Mucosa of rectum (tissue), 2 donors: ENCODE measurements around the gene FGF7.
"Not testable (repeated sequence)": the region's sequence is repeated elsewhere in the genome, so short reads cannot be mapped to it uniquely, and the experiment has no call there.

Experiments used
- H3K27ac ChIP-seq, 2 donors: one replicate each; pipeline ENCODE4 v1.7.0; 2013; ENCODE audit warnings: inconsistent platforms in 2 of 2, low read depth in 2 of 2, low read length in 2 of 2
- H3K27me3 ChIP-seq, 2 donors: one replicate each; pipeline ENCODE4 v1.7.0; 2013; ENCODE audit warnings: low read length in 2 of 2; ENCODE audit not compliant: control insufficient read depth in 2 of 2, insufficient read depth in 2 of 2
- H3K36me3 ChIP-seq, 2 donors: one replicate each; pipeline ENCODE4 v1.7.0; 2013; ENCODE audit warnings: low read length in 2 of 2; ENCODE audit not compliant: control insufficient read depth in 2 of 2, insufficient read depth in 2 of 2
- H3K4me1 ChIP-seq, 2 donors: one replicate each; pipeline ENCODE4 v1.7.0; 2013; ENCODE audit warnings: low read length in 2 of 2, mild to moderate bottlenecking in 1 of 2; ENCODE audit not compliant: control insufficient read depth in 2 of 2, insufficient read depth in 2 of 2
- H3K4me3 ChIP-seq, 2 donors: one replicate each; pipeline ENCODE4 v1.7.0; 2013; ENCODE audit warnings: low read length in 2 of 2
- H3K9ac ChIP-seq, 2 donors: one replicate each; pipeline ENCODE4 v1.7.0; 2013; ENCODE audit warnings: low read length in 2 of 2, low read depth in 1 of 2, mild to moderate bottlenecking in 1 of 2
- H3K9me3 ChIP-seq, 2 donors: one replicate each; pipeline ENCODE4 v1.7.0; 2013; ENCODE audit warnings: low read length in 2 of 2; ENCODE audit not compliant: control insufficient read depth in 2 of 2
- donor health status: healthy.
- donor health status: Normal muscosa, but diverticular disease.

FGF7 gene

GRCh38 chr15:49490966-49491365 is 67.9 kb downstream of the FGF7 start:
- Histone ChIP-seq H3K9ac (no peak overlapping the region), H3K9me3 (no peaks in the 10 kb centered on the region), H3K4me3 (no peak overlapping the region), H3K27me3 (no peaks in the 10 kb centered on the region), H3K27ac (no peak overlapping the region), H3K36me3 (no peaks in the 10 kb centered on the region), H3K4me1 (no peaks in the 10 kb centered on the region)

DNA sequence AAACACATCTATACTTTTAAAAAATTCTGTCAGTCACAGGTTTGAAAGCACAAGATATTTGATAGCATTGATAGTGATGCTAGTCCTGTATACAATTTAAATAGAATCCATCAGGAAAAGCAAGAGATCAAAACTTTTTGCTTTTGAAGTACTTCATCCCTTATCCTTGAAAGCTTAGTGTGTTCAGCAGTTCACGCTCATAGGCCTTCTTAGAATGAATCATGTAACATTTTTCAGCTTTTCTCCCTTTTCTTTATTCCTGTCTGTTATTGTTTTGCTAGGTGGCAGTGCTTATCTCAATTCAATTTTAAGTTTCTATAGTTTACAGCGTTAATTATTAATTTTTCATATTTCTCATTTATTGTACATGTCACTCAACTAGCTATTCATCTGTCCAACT is 69.1 kb downstream of the FGF7 start:
- Histone ChIP-seq H3K27ac (no peak overlapping the region), H3K9ac (no peak overlapping the region), H3K27me3 (no peaks in the 10 kb centered on the region), H3K4me1 (no peaks in the 10 kb centered on the region), H3K36me3 (no peaks in the 10 kb centered on the region), H3K9me3 (no peaks in the 10 kb centered on the region), H3K4me3 (no peak overlapping the region)

DNA sequence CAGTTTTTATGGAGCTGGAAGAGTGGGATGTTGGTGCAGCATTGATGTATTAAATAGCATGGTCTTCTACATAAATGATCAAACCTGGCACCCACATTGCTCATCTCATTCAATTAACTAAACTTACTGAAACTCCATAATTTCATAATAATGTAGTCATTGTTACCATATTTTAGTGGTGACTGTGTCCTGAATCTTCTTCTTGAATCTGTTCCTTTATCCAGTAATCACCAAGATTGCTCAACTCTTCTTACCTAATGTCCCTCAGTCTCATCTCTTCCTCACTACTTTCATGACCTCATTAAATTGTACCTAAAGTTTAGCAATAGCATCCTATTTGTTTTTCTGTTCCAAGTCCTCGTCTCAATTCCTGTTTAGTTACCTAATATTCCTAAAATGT is 69.8 kb downstream of the FGF7 start:
- H3K27ac ChIP-seq: no peak overlapping the region
- H3K9me3 ChIP-seq: no peaks in the 10 kb centered on the region
- no peaks in the 10 kb centered on the region for H3K4me1 ChIP-seq
- H3K27me3 ChIP-seq: no peaks in the 10 kb centered on the region
- H3K4me3 ChIP-seq: no peak overlapping the region
- no peaks in the 10 kb centered on the region for H3K36me3 ChIP-seq
- H3K9ac ChIP-seq: no peak overlapping the region

DNA sequence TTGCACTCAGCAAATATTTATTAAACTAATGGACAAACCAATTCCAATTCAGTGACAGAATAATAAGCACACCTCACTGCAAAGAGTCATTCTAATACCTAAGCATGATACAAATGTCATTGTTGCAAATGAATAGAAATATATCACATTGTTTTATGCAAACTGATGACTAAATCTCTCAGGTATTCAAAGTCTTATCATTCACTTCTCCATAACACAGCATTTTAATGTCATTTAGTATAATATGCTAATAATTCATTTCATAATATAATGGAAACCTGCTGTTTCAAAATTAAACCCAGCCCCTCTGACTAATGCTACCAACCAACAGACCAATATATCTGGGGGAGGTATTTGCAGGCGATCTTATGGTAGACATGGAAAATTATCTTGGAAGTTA is 71.8 kb downstream of the FGF7 start:
- H3K9me3 ChIP-seq: no peaks in the 10 kb centered on the region
- no peaks in the 10 kb centered on the region for H3K27me3 ChIP-seq
- no peaks in the 10 kb centered on the region for H3K4me1 ChIP-seq
- no peaks in the 10 kb centered on the region for H3K36me3 ChIP-seq
- H3K27ac ChIP-seq: no peak overlapping the region
- H3K4me3 ChIP-seq: no peak overlapping the region
- H3K9ac ChIP-seq: no peak overlapping the region

DNA sequence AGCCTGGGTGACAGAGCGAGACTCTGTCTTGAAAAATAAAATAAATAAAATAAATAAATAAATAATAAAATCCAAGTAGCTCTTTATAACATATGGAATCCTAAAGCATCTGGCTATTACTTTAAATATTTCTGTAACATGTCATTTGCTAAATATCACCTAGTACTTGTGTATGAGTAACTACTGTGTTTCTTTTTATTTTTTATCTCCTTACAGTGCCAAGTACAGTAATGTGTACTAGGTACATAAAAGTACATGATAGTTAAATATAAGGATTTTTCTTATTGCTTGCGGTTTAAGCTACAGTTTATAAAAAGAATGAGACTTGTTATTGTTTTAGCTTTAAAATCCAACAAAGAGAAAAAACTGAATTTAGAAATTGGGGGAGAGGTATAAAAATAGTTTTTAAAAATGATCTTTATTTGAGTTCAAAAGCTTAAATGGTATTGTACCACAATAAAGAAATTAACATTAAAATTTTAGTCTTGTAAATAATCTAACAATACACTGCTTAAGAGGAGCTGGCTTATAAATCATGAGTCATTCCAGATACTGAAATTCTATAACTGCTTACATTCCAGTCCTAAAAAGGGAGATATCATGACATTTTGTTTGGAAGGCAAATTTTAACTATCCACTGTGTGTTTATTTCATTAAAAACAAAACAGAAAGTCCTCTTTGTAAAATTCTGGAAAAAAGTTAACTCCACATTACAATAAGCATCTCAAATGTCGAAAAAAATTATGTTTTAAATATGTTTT is 73.1 kb downstream of the FGF7 start:
- Histone ChIP-seq H3K4me3 (no peak overlapping the region), H3K27me3 (no peaks in the 10 kb centered on the region), H3K36me3 (no peaks in the 10 kb centered on the region), H3K9me3 (no peaks in the 10 kb centered on the region), H3K27ac (no peak overlapping the region), H3K4me1 (no peaks in the 10 kb centered on the region), H3K9ac (no peak overlapping the region)

DNA sequence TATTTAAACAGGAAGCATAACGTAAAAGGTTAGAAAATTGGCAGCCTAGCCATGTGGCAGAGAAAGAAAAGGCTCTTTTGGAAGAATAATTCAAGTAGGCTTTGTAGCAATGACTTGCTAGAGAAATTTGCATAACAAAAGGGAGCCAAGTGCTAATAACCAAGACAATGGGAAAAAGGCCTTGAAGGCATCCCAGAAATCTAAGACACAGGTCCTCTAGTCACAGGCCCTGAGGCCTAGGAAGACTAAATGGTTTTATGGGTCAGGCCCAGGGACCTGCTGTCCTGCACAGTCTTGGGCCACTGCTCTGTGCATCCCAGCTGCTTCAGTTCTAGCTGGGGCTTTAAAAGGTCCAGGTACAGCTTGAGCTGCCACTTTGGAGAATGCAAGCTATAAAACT is 78.5 kb downstream of the FGF7 start:
- Histone ChIP-seq H3K9ac (no peak overlapping the region), H3K4me1 (no peaks in the 10 kb centered on the region), H3K36me3 (no peaks in the 10 kb centered on the region), H3K27me3 (no peaks in the 10 kb centered on the region), H3K27ac (no peak overlapping the region), H3K9me3 (no peaks in the 10 kb centered on the region), H3K4me3 (no peak overlapping the region)

DNA sequence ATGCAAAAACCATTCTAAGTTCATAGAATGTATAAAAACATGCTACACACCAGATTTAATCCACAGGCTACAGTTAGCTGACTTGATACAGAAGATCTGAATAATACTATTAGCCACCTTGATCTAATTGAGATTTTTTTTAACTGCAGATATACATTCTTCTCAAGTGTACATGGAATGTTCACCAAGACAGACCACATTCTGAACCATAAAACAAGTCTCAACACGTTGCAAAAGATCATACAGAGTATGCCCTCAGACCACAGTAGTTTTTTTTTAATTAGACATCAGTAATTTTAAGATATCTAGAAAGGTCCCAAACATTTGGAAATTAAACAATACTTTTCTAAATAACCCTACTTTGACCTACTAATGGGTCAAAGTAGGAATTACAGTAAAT is 83.3 kb downstream of the FGF7 start:
- H3K27ac ChIP-seq: no peak overlapping the region
- H3K9me3 ChIP-seq: no peaks in the 10 kb centered on the region
- H3K4me3 ChIP-seq: no peak overlapping the region
- no peak overlapping the region for H3K9ac ChIP-seq
- no peaks in the 10 kb centered on the region for H3K36me3 ChIP-seq
- H3K27me3 ChIP-seq: no peaks in the 10 kb centered on the region
- H3K4me1 ChIP-seq: no peaks in the 10 kb centered on the region

DNA sequence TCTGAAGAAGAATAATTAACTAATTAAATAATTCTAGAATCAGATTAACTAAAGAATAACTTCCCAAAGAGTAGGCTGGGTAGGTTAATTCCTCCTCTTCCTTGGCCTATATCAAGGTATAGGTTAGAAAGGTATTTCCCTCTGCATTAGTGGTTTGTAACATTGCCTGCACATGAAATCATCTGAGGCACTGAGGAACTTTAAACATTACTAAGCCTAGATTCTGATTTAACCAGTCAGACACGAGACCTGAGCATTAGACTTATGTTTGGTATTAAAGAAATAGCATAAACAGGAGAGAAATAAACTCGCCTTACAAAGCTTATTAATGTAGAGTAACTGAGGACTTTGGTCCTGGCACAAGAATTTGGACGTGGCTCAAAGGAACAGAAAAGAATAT is 84.2 kb downstream of the FGF7 start:
- no peaks in the 10 kb centered on the region for H3K36me3 ChIP-seq
- no peak overlapping the region for H3K9ac ChIP-seq
- H3K9me3 ChIP-seq: no peaks in the 10 kb centered on the region
- no peaks in the 10 kb centered on the region for H3K4me1 ChIP-seq
- H3K27ac ChIP-seq: no peak overlapping the region
- H3K4me3 ChIP-seq: no peak overlapping the region
- H3K27me3 ChIP-seq: no peaks in the 10 kb centered on the region

GRCh38 chr15:49512739-49513138 is 89.7 kb downstream of the FGF7 start:
- H3K27ac ChIP-seq, H3K9ac ChIP-seq, H3K4me1 ChIP-seq, H3K9me3 ChIP-seq, H3K4me3 ChIP-seq, H3K36me3 ChIP-seq, H3K27me3 ChIP-seq: not testable (repeated sequence)

DNA sequence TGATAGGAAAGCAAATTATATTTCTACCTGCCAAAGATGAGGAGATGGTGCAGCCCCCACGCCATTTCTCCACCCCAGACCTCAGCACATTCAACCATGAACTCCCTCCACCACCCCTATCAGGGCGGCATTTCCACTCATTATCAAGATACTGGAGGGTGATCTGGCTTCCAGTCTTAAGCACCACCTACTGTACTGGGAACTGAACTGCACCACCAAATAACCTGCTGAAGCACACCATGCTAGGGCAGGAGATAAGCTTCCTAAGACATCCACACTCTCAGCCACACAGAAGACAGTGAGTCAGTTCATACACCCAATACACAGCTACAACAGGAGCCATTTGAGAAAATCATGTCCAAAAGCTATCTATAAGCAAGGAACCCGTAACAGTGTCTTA is 98.8 kb downstream of the FGF7 start:
- Histone ChIP-seq H3K4me3 (no peak overlapping the region), H3K9me3 (no peaks in the 10 kb centered on the region), H3K36me3 (no peaks in the 10 kb centered on the region), H3K27ac (no peak overlapping the region), H3K4me1 (no peaks in the 10 kb centered on the region), H3K9ac (no peak overlapping the region), H3K27me3 (no peaks in the 10 kb centered on the region)

DNA sequence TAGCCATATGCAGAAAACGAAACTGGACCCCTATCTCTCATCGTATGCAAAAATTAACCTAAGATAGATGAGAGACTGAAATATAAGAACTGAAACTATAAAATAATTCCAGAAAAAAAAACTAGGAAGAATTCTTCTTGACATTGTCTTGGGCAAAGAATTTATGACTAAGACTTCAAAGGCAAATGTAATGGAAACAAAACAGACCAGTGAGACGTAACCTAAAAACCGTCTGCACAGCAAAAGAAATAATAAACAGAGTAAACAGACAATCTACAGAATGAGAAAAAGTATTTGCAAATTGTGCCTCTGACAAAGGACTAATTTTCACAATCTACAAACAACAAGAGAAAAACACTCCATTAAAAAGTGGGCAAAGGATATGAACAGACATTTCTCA is 105.2 kb downstream of the FGF7 start:
- H3K27ac ChIP-seq: no peak overlapping the region
- H3K9me3 ChIP-seq: no peaks in the 10 kb centered on the region
- H3K4me1 ChIP-seq: no peaks in the 10 kb centered on the region
- H3K27me3 ChIP-seq: no peaks in the 10 kb centered on the region
- H3K36me3 ChIP-seq: no peaks in the 10 kb centered on the region
- H3K9ac ChIP-seq: no peak overlapping the region
- H3K4me3 ChIP-seq: no peak overlapping the region
